Measurements from ENCODE around the gene PRKCB.

The PRKCB gene

DNA sequence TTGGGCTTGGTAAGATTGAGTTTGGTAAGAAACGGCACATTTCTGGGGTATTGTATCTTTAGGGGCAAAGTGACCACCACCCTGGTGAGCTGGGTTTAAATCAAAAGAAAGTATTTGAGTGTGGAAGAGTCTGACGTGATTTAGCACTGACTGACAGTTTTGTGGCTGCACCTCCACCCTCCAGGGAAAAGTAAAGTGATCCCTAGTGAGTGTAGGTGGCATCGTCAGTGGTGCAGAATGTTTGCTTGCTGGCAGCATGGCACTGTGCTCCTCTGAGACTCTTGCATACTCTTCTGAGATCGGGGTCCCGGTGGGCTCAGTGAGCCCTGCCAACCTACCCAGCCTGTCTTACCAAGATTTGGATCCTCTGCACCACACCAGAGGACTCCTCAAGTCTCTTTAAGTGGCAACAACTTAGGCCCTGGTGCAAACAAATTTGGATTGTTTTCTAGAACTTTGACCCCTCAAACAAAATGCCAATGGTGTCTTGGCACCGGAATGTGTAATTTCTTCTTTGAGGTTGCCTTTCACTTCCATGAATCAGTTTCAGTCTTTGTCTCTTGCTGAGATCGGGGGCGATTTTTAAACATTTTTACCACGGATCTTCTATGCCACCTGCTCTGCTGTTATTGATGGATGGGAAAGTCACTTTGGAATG, 2.8 kb downstream of the PRKCB start:
- Histone ChIP-seq H3K4me1 (no peaks in the 10 kb centered on the region), H2AFZ (no peak overlapping the region), H3K4me2 (ENCODE audit: low read length) (no peak overlapping the region), H3K36me3 (ENCODE audit: control insufficient read depth, insufficient read depth, low read length) (no peaks in the 10 kb centered on the region), H3K79me2 (no peaks in the 10 kb centered on the region), H3K27ac (no peak overlapping the region), H3K4me3 (ENCODE audit: low read depth, low read length) (no peak overlapping the region), H3K9ac (no peak overlapping the region), H3K27me3 (ENCODE audit: control insufficient read depth, insufficient read depth, low read length) (no peaks in the 10 kb centered on the region), H3K9me3 (ENCODE audit: control insufficient read depth, low read length) (no peaks in the 10 kb centered on the region)
- TF ChIP-seq, protein P1, sequence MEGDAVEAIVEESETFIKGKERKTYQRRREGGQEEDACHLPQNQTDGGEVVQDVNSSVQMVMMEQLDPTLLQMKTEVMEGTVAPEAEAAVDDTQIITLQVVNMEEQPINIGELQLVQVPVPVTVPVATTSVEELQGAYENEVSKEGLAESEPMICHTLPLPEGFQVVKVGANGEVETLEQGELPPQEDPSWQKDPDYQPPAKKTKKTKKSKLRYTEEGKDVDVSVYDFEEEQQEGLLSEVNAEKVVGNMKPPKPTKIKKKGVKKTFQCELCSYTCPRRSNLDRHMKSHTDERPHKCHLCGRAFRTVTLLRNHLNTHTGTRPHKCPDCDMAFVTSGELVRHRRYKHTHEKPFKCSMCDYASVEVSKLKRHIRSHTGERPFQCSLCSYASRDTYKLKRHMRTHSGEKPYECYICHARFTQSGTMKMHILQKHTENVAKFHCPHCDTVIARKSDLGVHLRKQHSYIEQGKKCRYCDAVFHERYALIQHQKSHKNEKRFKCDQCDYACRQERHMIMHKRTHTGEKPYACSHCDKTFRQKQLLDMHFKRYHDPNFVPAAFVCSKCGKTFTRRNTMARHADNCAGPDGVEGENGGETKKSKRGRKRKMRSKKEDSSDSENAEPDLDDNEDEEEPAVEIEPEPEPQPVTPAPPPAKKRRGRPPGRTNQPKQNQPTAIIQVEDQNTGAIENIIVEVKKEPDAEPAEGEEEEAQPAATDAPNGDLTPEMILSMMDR (IDR thresholded peaks at IDR 0.05) = no peak

DNA sequence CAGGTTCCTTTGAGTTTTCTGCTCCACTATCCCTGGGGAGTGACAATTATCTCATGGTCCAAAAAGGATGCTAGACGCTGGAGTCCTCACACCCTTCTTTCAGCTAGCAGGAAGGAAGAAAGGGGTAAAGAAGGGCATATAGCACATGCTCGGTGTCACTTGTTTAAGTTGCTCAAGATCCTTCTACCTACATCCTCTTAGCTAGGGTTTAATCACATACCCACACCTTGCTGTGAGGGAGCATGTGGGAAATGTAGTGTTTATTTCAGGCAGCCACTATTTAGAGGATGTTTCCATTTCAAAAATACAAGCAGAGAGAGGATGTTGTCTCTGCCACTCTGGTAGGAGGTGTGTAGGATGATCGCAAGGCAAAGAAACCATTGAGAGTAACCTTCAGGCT, 4.5 kb downstream of the PRKCB start:
- Histone ChIP-seq H3K27ac (no peak overlapping the region), H3K36me3 (ENCODE audit: control insufficient read depth, insufficient read depth, low read length) (no peaks in the 10 kb centered on the region), H3K9ac (no peak overlapping the region), H3K4me3 (ENCODE audit: low read depth, low read length) (no peak overlapping the region), H3K4me1 (no peaks in the 10 kb centered on the region), H3K9me3 (ENCODE audit: control insufficient read depth, low read length) (no peaks in the 10 kb centered on the region), H3K4me2 (ENCODE audit: low read length) (no peak overlapping the region), H3K27me3 (ENCODE audit: control insufficient read depth, insufficient read depth, low read length) (no peaks in the 10 kb centered on the region), H2AFZ (no peak overlapping the region), H3K79me2 (no peaks in the 10 kb centered on the region)
- TF ChIP-seq, protein P1 (IDR thresholded peaks at IDR 0.05) = no peak

DNA sequence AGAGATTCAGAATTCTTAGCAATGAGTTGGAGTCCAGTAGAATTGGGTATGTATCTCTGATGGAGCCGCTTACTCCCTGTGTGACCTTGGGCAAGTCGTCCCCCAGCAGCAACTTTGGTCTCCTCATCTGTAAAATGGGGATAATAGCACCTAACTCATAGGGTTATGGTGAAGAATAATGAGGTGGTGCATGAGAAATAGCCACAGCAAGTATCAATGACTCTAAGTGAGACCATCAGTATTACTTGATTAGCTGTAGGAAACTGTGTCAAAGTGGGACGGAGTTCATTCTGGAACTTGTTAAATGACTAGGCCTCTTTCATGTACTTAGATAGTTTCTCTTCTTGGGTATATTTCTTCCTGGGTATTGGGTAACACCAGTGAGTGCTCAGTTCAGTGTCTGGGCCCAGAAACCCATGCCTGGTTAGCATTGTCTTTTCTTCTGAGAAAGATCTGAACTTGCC, 6.4 kb downstream of the PRKCB start:
- Histone ChIP-seq H3K27ac (no peak overlapping the region), H3K36me3 (ENCODE audit: control insufficient read depth, insufficient read depth, low read length) (no peaks in the 10 kb centered on the region), H3K4me1 (no peaks in the 10 kb centered on the region), H3K9ac (no peak overlapping the region), H3K4me2 (ENCODE audit: low read length) (no peak overlapping the region), H3K79me2 (no peaks in the 10 kb centered on the region), H3K9me3 (ENCODE audit: control insufficient read depth, low read length) (no peaks in the 10 kb centered on the region), H3K4me3 (ENCODE audit: low read depth, low read length) (no peak overlapping the region), H3K27me3 (ENCODE audit: control insufficient read depth, insufficient read depth, low read length) (no peaks in the 10 kb centered on the region), H2AFZ (no peak overlapping the region)
- TF ChIP-seq, protein P1 (IDR thresholded peaks at IDR 0.05) = no peak

DNA sequence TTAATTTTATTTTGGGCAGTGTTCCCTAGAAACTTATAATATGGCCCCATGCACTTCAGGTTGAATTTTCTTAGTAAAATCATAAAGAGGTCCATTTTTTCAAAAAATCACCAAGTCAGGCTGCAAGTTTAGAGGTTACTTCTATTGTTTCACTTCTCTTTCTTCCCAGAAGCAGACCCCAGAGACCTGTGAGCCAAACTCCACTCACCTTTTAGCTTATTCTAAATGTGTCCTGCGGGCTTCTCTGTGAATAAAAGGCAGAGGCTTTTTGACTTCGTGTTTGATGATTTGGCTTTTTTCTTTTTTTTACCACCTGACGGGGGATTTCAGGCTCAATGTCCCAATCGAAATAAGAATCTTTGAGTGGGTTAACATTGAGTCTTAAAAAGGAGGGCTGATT, 7.4 kb downstream of the PRKCB start:
- Histone ChIP-seq H3K79me2 (no peaks in the 10 kb centered on the region), H3K36me3 (ENCODE audit: control insufficient read depth, insufficient read depth, low read length) (no peaks in the 10 kb centered on the region), H3K27ac (no peak overlapping the region), H3K4me3 (ENCODE audit: low read depth, low read length) (no peak overlapping the region), H2AFZ (no peak overlapping the region), H3K4me1 (no peaks in the 10 kb centered on the region), H3K9me3 (ENCODE audit: control insufficient read depth, low read length) (no peaks in the 10 kb centered on the region), H3K27me3 (ENCODE audit: control insufficient read depth, insufficient read depth, low read length) (no peaks in the 10 kb centered on the region), H3K4me2 (ENCODE audit: low read length) (no peak overlapping the region), H3K9ac (no peak overlapping the region)
- TF ChIP-seq, protein P1 (IDR thresholded peaks at IDR 0.05) = no peak

DNA sequence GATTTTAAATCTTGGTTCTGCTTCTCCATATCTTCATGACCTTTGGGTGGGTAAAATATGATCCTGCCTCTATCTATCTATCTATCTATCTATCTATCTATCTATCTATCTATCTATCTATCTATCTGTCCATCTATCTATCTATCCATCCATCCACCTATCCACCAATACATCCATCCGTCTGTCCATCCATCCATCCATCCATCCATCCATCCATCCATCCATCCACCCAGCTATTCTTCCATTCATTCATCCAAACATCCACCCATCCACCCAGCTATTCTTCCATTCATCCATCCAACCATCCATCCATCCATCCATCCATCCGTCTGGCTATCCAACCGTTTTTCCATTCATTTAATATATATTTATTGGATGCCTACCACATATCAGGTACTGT, 11.5 kb downstream of the PRKCB start:
- TF ChIP-seq, protein P1 (IDR thresholded peaks at IDR 0.05) = no peak
- H3K4me2 ChIP-seq (ENCODE audit: low read length) = no peak overlapping the region
- no peak overlapping the region for H3K4me3 ChIP-seq (ENCODE audit: low read depth, low read length)
- H3K9ac ChIP-seq = no peak overlapping the region
- H3K9me3 ChIP-seq (ENCODE audit: control insufficient read depth, low read length) = no peaks in the 10 kb centered on the region
- H2AFZ ChIP-seq = no peak overlapping the region
- H3K27ac ChIP-seq = no peak overlapping the region
- no peaks in the 10 kb centered on the region for H3K36me3 ChIP-seq (ENCODE audit: control insufficient read depth, insufficient read depth, low read length)
- no peaks in the 10 kb centered on the region for H3K4me1 ChIP-seq
- H3K79me2 ChIP-seq = no peaks in the 10 kb centered on the region
- H3K27me3 ChIP-seq (ENCODE audit: control insufficient read depth, insufficient read depth, low read length) = no peaks in the 10 kb centered on the region

Data from parathyroid adenoma (tissue), 2 donors.